Measurements from ENCODE around the gene AKAP12.

GRCh38 chr6:151205721-151206600 is 33.8 kb upstream of the AKAP12 start:
- TF ChIP-seq REST (IDR thresholded peaks at IDR 0.05; ENCODE audit: low read depth): no peak
- no peak for TF ChIP-seq ZBTB7A (IDR thresholded peaks at IDR 0.05; ENCODE audit: low read depth)
- no peak for TF ChIP-seq YY1 (IDR thresholded peaks at IDR 0.05; ENCODE audit: low read depth)
- no peak for TF ChIP-seq FOXM1 (IDR thresholded peaks at IDR 0.05; ENCODE audit: borderline replicate concordance, low read depth)
- peak; percentile 85 for TF ChIP-seq CEBPB (IDR thresholded peaks at IDR 0.05)
- TF ChIP-seq EP300 (IDR thresholded peaks at IDR 0.05; ENCODE audit: borderline replicate concordance): no peak
- TF ChIP-seq RAD21 (IDR thresholded peaks at IDR 0.05; ENCODE audit: low read depth): no peak
- no peak for TF ChIP-seq USF1 (IDR thresholded peaks at IDR 0.05)
- no peak for TF ChIP-seq CREB1 (IDR thresholded peaks at IDR 0.05; ENCODE audit: low read depth)
